ENCODE results near the gene MVP.
A peak's percentile ranks its signal among the peaks of the same experiment; 100 is the strongest.
"Not testable (repeated sequence)": the region's sequence is repeated elsewhere in the genome, so short reads cannot be mapped to it uniquely, and the experiment has no call there.

MVP gene

GRCh38 chr16:29875206-29875605 lies 54.9 kb downstream of the MVP start:
- DNase-seq (ENCODE audit: low spot score) = no peak

DNA sequence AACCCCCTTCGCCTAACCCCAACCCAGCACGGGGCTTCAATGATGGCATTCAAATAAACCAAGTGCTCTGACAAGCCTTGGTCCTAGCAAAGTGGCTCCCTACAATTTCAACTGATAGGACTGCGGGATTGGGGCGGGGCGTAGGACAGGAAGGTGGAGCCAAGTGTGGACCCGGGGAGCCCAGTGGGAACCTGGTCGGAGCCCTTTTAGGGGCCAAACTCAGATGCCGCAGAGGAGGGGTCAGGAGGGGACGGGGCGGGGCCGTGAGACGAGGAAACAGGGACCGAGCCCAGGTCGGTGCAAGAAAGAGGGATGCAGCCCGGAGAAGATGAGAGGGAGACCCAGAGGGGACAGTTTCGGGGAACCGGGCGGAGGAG lies 55.9 kb downstream of the MVP start:
- DNase-seq (ENCODE audit: low spot score) = no peak

DNA sequence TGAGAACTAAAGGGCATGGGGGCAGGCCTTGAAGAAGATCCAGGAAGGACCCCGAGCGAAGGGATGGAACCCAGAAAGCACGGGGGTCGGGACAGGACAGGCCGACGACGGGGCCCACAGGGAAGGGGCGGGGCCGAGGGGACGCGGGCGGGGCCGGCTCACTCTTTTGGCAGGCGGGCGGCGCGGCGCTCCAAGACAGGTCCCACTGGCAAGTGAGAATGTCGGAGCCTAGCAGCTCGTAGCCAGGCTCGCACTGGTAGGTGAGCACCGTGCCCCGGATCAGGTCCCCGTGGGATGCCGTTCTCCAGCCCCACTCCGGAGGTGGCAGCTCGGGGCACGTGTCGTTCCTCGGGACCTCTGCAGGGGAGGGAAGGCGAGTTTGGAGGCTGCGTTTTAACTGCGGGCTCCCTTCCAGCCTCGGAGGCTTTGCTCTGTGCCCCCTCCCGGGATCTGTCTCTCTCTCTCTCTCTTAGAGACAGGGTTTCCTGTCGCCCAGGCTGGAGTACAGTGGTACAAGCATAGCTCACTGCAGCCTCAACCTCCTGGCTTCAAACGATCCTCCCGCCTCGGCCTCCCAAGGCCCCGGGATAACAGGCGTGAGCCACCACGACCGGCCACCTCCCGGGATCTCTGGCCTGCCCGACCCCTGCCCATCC lies 56.5 kb downstream of the MVP start:
- DNase-seq (ENCODE audit: low spot score) = peak; percentile 42

DNA sequence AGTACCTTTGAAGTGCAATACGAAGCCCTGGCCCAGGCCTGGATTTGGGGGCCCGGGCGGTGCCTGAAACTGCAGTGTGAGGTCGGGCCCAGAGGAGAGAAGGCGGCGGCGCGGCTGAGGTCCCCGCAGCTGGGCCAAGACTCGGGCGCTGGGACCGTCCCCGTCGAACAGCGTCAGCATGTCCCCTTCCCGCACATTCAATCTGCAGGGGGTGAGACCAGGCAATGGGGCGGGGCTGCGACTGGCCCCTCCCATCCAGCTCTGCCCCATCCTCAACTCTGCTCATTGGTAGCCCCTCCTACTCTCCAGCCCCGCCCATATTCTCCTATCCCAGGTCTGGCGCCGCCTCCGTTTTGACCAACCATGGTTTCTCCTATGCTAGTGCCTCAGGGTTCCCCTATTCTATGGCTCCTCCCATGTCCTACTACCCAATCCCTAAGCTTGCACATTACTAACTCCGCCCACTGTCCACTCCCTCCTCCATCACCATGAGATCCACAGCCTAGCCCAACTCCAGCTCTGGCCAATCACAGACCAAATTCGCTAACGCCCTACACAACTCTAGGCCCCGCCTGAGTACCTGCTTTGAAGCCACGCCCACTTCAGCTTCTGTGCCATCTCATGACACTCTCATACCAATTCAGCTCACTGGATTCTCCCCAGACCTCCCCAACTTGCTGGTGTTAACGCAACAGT lies 57.2 kb downstream of the MVP start:
- DNase-seq (ENCODE audit: low spot score) = peak; percentile 38

DNA sequence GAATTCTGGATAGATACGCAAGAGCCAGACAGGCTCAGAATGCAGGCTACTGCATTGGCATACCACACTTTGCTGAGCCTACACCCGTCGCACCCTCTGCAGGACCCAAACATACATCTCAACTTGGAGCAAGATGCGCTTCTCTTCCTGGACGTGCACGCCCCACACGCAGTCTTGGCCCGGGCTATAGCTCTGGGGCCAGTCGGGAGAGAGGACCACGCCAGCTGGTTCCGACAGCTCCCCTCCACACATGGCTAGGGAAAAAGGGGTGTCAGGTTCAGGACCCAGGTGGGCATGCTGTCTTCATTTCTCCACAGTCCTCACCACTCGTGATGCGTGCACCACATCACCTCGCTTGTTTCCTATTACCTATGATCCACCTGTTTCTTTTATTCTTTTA lies 57.9 kb downstream of the MVP start:
- no peak for DNase-seq (ENCODE audit: low spot score)

- DNase-seq (ENCODE audit: low spot score) = no peak
Measured at GRCh38 chr16:29881050-29881449, 60.8 kb downstream of the MVP start.

GRCh38 chr16:29883987-29884386 lies 63.7 kb downstream of the MVP start:
- DNase-seq (ENCODE audit: low spot score) = no peak

- not testable (repeated sequence) for DNase-seq (ENCODE audit: low spot score)
Measured at GRCh38 chr16:29889372-29889771, 69.1 kb downstream of the MVP start.

DNA sequence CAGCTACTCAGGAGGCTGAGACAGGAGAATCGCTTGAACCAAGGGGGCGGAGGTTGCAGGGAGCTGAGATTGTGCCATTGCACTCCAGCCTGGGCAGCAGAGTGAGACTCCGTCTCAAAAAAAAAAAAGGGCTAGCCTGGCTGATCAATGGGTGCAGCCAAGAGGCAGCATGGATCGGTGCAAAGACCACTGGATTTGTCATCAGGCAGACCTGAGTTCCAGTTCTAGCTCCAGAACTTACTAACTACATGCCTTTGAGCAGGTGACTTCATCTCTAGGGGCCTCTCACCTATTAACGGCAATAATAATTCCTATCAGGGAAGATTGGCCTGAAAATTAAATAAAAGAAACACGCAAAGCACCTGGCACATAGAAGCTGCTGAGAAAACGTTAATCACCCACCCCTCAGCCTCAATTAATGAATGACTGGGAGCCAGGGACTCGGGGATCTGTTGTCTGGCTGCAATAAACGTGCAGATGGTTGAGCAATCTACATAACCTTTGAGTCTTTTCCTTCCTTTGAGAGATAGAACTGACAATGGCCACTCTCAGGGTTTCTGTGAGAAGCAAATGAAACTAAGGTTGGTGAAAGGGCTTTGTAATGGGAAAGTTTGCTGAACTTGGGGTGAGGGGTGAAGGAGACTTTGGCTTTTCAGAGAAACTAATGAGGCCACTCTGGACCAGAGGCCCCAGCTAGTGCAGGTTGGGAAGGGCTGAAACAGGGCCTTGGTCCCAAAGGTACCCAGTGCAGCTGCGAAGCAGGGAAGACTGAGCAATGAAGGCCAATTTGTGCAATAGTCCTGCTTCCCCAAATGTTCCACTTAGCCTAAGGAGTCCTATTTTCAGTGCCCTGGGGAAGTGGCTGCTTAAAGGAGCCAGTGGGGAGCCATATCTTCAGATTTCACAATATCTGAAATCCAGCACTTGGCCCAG lies 71.5 kb downstream of the MVP start:
- no peak for DNase-seq (ENCODE audit: low spot score)

DNA sequence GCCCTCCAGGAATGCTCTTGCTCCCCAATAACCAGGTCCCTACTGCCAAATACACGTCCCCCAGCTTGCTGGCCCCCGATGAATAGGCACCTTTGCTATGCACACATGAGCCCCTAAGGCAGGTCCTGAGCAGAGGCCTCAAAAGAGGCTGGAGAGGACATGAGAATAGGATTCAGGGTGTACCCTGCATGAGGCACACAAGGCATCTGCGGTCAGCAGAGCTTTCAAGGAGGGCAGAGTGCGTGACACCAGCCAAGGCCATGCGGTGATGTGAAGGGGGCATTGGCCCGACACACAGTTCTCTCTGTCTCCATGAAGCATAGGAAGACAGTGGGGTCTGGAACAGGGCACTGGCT lies 72.2 kb downstream of the MVP start:
- DNase-seq (ENCODE audit: low spot score) = no peak

- DNase-seq (ENCODE audit: low spot score) = no peak
Measured at GRCh38 chr16:29893553-29893952, 73.3 kb downstream of the MVP start.

- no peak for DNase-seq (ENCODE audit: low spot score)
Measured at GRCh38 chr16:29894352-29894751, 74.1 kb downstream of the MVP start.

- no peak for DNase-seq (ENCODE audit: low spot score)
Measured at GRCh38 chr16:29896841-29897240, 76.6 kb downstream of the MVP start.

GRCh38 chr16:29897333-29897732 lies 77.1 kb downstream of the MVP start:
- no peak for DNase-seq (ENCODE audit: low spot score)
